ENCODE results near the gene CAV1.

CAV1 gene

DNA sequence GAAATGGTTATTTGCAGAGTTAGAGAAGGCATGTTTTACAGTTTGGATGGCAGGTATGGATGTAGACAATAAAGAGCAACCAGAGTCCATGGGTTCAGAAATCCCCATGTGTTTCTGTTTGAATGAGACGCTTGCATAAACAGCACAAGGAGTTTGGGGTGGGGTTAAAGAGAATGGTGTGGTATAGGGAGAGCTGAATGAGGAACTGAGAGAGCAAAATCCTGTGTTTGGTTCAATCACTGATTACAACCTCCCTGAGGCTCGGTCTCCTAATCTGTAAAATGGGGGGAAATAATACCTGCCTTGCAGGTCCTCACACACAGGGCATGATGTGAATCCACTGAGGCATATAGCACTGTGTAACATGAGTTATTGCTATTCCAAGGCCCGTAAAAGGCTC is 23.7 kb downstream of the CAV1 start:
- 100% methylated on average over 3 of the region's 3 CpGs for WGBS (ENCODE audit: insufficient coverage)
- Histone ChIP-seq H3K27me3 (replicated peaks in 2 of 5; ENCODE audit: control insufficient read depth in 4 of 5, insufficient read depth in 5 of 5, low read length in 4 of 5) (no peaks in the 10 kb centered on the region), H3K9me3 (ENCODE audit: control extremely low read depth in 1 of 5, control insufficient read depth in 4 of 5, insufficient read depth in 2 of 5, low read depth in 1 of 5, low read length in 4 of 5) (no peaks in the 10 kb centered on the region), H3K27ac (ENCODE audit: insufficient read depth in 1 of 2, low read depth in 1 of 2, low read length in 2 of 2, poor library complexity in 1 of 2, severe bottlenecking in 2 of 2) (no peak overlapping the region), H3K36me3 (ENCODE audit: control insufficient read depth in 4 of 4, insufficient read depth in 4 of 4, low read length in 3 of 4) (no peaks in the 10 kb centered on the region), H3K4me1 (ENCODE audit: control extremely low read depth in 1 of 4, control insufficient read depth in 4 of 4, insufficient read depth in 4 of 4, low read length in 3 of 4) (no peaks in the 10 kb centered on the region), H3K4me3 (ENCODE audit: control insufficient read depth in 1 of 7, extremely low read depth in 1 of 7, insufficient read depth in 4 of 7, low read depth in 2 of 7, low read length in 6 of 7) (no peak overlapping the region)
- no peak for DNase-seq
- POLR2A ChIA-PET = no interaction called here
- CTCF ChIA-PET = no interaction called here

DNA sequence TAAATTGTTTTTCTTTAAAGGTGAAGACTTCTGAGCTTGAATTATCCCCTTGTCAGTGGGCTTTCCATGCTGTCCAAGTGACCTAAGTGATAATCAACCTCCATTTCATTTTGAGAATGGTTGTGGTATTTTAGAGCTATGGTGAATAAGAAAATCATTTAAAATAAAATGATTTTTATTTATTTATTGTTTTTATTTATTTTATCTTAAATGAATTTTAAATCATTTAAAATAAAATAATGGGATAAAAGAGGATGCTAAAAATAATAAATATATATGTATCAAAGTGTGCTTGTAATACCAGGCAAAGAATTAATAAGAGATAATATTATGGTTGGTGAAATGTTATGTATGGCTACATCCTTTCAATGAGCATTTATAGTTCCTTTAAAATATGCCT is 24.5 kb downstream of the CAV1 start:
- H3K4me1 ChIP-seq (ENCODE audit: control extremely low read depth in 1 of 4, control insufficient read depth in 4 of 4, insufficient read depth in 4 of 4, low read length in 3 of 4) = no peaks in the 10 kb centered on the region
- H3K27me3 ChIP-seq (replicated peaks in 2 of 5; ENCODE audit: control insufficient read depth in 4 of 5, insufficient read depth in 5 of 5, low read length in 4 of 5) = no peaks in the 10 kb centered on the region
- H3K9me3 ChIP-seq (ENCODE audit: control extremely low read depth in 1 of 5, control insufficient read depth in 4 of 5, insufficient read depth in 2 of 5, low read depth in 1 of 5, low read length in 4 of 5) = no peaks in the 10 kb centered on the region
- no peak overlapping the region for H3K4me3 ChIP-seq (ENCODE audit: control insufficient read depth in 1 of 7, extremely low read depth in 1 of 7, insufficient read depth in 4 of 7, low read depth in 2 of 7, low read length in 6 of 7)
- no peaks in the 10 kb centered on the region for H3K36me3 ChIP-seq (ENCODE audit: control insufficient read depth in 4 of 4, insufficient read depth in 4 of 4, low read length in 3 of 4)
- DNase-seq = no peak
- ChIA-PET CTCF (no interaction called here), POLR2A (no interaction called here)
- no peak overlapping the region for H3K27ac ChIP-seq (ENCODE audit: insufficient read depth in 1 of 2, low read depth in 1 of 2, low read length in 2 of 2, poor library complexity in 1 of 2, severe bottlenecking in 2 of 2)

DNA sequence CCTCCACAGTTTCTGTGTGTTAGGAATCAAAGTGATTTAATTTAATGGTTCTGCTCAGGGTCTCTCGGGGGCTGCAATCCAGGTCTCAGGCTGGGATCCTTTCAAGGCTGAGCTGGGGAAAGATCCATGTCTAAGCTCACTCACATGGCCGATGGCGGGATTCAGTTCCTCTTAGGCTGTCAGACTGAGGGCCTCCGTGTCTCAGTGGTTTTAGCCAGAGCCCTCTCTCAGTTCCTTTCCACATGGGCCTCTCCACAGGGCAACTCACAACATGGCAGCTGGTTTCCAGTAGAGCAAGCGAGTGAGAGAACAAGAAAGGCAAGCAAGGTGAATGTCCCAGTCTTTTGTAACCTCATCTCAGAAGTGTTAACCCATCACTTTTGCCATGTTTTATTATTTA is 26.9 kb downstream of the CAV1 start:
- no peak for DNase-seq
- Histone ChIP-seq H3K4me3 (ENCODE audit: control insufficient read depth in 1 of 7, extremely low read depth in 1 of 7, insufficient read depth in 4 of 7, low read depth in 2 of 7, low read length in 6 of 7) (no peak overlapping the region), H3K27ac (ENCODE audit: insufficient read depth in 1 of 2, low read depth in 1 of 2, low read length in 2 of 2, poor library complexity in 1 of 2, severe bottlenecking in 2 of 2) (no peak overlapping the region), H3K4me1 (ENCODE audit: control extremely low read depth in 1 of 4, control insufficient read depth in 4 of 4, insufficient read depth in 4 of 4, low read length in 3 of 4) (no peaks in the 10 kb centered on the region), H3K9me3 (ENCODE audit: control extremely low read depth in 1 of 5, control insufficient read depth in 4 of 5, insufficient read depth in 2 of 5, low read depth in 1 of 5, low read length in 4 of 5) (no peaks in the 10 kb centered on the region), H3K36me3 (ENCODE audit: control insufficient read depth in 4 of 4, insufficient read depth in 4 of 4, low read length in 3 of 4) (no peaks in the 10 kb centered on the region), H3K27me3 (replicated peaks in 2 of 5; ENCODE audit: control insufficient read depth in 4 of 5, insufficient read depth in 5 of 5, low read length in 4 of 5) (no peaks in the 10 kb centered on the region)
- 94% methylated on average over 3 of the region's 5 CpGs for WGBS (ENCODE audit: insufficient coverage)
- CTCF ChIA-PET = interaction anchor here (1.7 kb wide), 1 partner anchor 25 kb away, joined by 4 read pairs; no protein-coding TSS in a partner anchor
- POLR2A ChIA-PET = no interaction called here

DNA sequence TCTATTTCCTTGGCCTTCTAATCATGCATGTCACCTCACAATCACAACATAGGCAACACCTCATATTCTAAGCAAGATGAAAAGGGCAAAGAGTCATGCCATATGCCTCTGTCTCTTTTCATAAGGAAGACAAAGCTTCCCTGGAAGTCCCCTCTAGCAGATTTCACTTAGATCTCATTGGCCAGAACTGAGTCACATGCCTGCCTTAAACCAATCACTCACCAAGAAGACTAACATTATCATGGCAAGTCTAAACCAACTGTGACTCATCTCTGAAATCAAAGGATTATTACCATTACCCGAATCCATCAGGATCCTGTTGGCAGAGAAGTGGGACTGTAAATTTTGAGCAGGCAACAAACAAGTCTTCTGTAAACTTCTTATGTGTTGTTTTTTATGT is 27.8 kb downstream of the CAV1 start:
- H3K4me1 ChIP-seq (ENCODE audit: control extremely low read depth in 1 of 4, control insufficient read depth in 4 of 4, insufficient read depth in 4 of 4, low read length in 3 of 4) = no peaks in the 10 kb centered on the region
- ChIA-PET POLR2A (no interaction called here), CTCF (no interaction called here)
- H3K4me3 ChIP-seq (ENCODE audit: control insufficient read depth in 1 of 7, extremely low read depth in 1 of 7, insufficient read depth in 4 of 7, low read depth in 2 of 7, low read length in 6 of 7) = no peak overlapping the region
- H3K9me3 ChIP-seq (ENCODE audit: control extremely low read depth in 1 of 5, control insufficient read depth in 4 of 5, insufficient read depth in 2 of 5, low read depth in 1 of 5, low read length in 4 of 5) = no peaks in the 10 kb centered on the region
- H3K36me3 ChIP-seq (ENCODE audit: control insufficient read depth in 4 of 4, insufficient read depth in 4 of 4, low read length in 3 of 4) = no peaks in the 10 kb centered on the region
- peaks cover 0 to 1% (median 0%) of the 10 kb centered on the region in 5 experiments for H3K27me3 ChIP-seq (replicated peaks in 2 of 5; ENCODE audit: control insufficient read depth in 4 of 5, insufficient read depth in 5 of 5, low read length in 4 of 5)
- H3K27ac ChIP-seq (ENCODE audit: insufficient read depth in 1 of 2, low read depth in 1 of 2, low read length in 2 of 2, poor library complexity in 1 of 2, severe bottlenecking in 2 of 2) = no peak overlapping the region
- no CpG with 5 or more reads among the region's 1 CpG for WGBS (ENCODE audit: insufficient coverage)
- no peak for DNase-seq

- POLR2A ChIA-PET = interaction anchor here (0.6 kb wide), 1 partner anchor 309 kb away, joined by 3 read pairs; no protein-coding TSS in a partner anchor
- WGBS (ENCODE audit: insufficient coverage) = 100% methylated on average over 2 of the region's 3 CpGs
These were observed 28.5 kb downstream of the CAV1 start for GRCh38 chr7:116553168-116553964.

DNA sequence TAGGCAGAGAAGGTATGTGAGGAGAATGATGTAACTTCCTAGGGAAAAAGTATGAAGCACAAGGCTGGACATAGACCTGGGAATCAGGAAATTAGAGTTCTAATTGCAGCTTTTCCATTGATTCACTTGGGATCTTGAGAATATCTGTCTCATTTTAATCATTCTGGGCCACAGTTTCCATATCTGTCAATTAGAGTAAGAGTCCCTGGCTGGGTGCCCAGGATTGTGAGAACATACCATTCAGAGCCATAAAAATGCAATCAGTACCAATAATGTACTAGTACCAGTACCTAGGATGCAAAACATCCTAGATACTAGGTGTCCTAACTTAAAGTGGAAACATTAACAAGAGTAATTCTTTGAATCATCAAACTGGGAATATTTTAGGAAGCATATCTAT is 29.6 kb downstream of the CAV1 start:
- POLR2A ChIA-PET = interaction anchor here (0.7 kb wide), 1 partner anchor 903 kb away, joined by 4 read pairs; no protein-coding TSS in a partner anchor
- Histone ChIP-seq H3K36me3 (ENCODE audit: control insufficient read depth in 4 of 4, insufficient read depth in 4 of 4, low read length in 3 of 4) (no peaks in the 10 kb centered on the region), H3K9me3 (ENCODE audit: control extremely low read depth in 1 of 5, control insufficient read depth in 4 of 5, insufficient read depth in 2 of 5, low read depth in 1 of 5, low read length in 4 of 5) (no peaks in the 10 kb centered on the region), H3K4me3 (ENCODE audit: control insufficient read depth in 1 of 7, extremely low read depth in 1 of 7, insufficient read depth in 4 of 7, low read depth in 2 of 7, low read length in 6 of 7) (no peak overlapping the region), H3K4me1 (ENCODE audit: control extremely low read depth in 1 of 4, control insufficient read depth in 4 of 4, insufficient read depth in 4 of 4, low read length in 3 of 4) (no peaks in the 10 kb centered on the region), H3K27me3 (replicated peaks in 2 of 5; ENCODE audit: control insufficient read depth in 4 of 5, insufficient read depth in 5 of 5, low read length in 4 of 5) (peaks cover 0 to 2% (median 0%) of the 10 kb centered on the region in 5 experiments), H3K27ac (ENCODE audit: insufficient read depth in 1 of 2, low read depth in 1 of 2, low read length in 2 of 2, poor library complexity in 1 of 2, severe bottlenecking in 2 of 2) (no peak overlapping the region)
- DNase-seq = no peak
- CTCF ChIA-PET = no interaction called here

More at GRCh38 chr7:116553168-116553964, 28.5 kb downstream of the CAV1 start:
- Histone ChIP-seq H3K9me3 (ENCODE audit: control extremely low read depth in 1 of 5, control insufficient read depth in 4 of 5, insufficient read depth in 2 of 5, low read depth in 1 of 5, low read length in 4 of 5) (no peaks in the 10 kb centered on the region), H3K36me3 (ENCODE audit: control insufficient read depth in 4 of 4, insufficient read depth in 4 of 4, low read length in 3 of 4) (no peaks in the 10 kb centered on the region), H3K27me3 (replicated peaks in 2 of 5; ENCODE audit: control insufficient read depth in 4 of 5, insufficient read depth in 5 of 5, low read length in 4 of 5) (peaks cover 0 to 2% (median 0%) of the 10 kb centered on the region in 5 experiments), H3K4me3 (ENCODE audit: control insufficient read depth in 1 of 7, extremely low read depth in 1 of 7, insufficient read depth in 4 of 7, low read depth in 2 of 7, low read length in 6 of 7) (no peak overlapping the region), H3K4me1 (ENCODE audit: control extremely low read depth in 1 of 4, control insufficient read depth in 4 of 4, insufficient read depth in 4 of 4, low read length in 3 of 4) (no peaks in the 10 kb centered on the region), H3K27ac (ENCODE audit: insufficient read depth in 1 of 2, low read depth in 1 of 2, low read length in 2 of 2, poor library complexity in 1 of 2, severe bottlenecking in 2 of 2) (no peak overlapping the region)
- CTCF ChIA-PET = no interaction called here
- DNase-seq = no peak

GRCh38 chr7:116554911-116555310 is 30.1 kb downstream of the CAV1 start:
- POLR2A ChIA-PET = interaction anchor here (0.7 kb wide), 1 partner anchor 902 kb away, joined by 4 read pairs; no protein-coding TSS in a partner anchor
- Histone ChIP-seq H3K27me3 (replicated peaks in 2 of 5; ENCODE audit: control insufficient read depth in 4 of 5, insufficient read depth in 5 of 5, low read length in 4 of 5) (peaks cover 0 to 2% (median 0%) of the 10 kb centered on the region in 5 experiments), H3K4me1 (ENCODE audit: control extremely low read depth in 1 of 4, control insufficient read depth in 4 of 4, insufficient read depth in 4 of 4, low read length in 3 of 4) (no peaks in the 10 kb centered on the region), H3K9me3 (ENCODE audit: control extremely low read depth in 1 of 5, control insufficient read depth in 4 of 5, insufficient read depth in 2 of 5, low read depth in 1 of 5, low read length in 4 of 5) (no peaks in the 10 kb centered on the region), H3K27ac (ENCODE audit: insufficient read depth in 1 of 2, low read depth in 1 of 2, low read length in 2 of 2, poor library complexity in 1 of 2, severe bottlenecking in 2 of 2) (no peak overlapping the region), H3K36me3 (ENCODE audit: control insufficient read depth in 4 of 4, insufficient read depth in 4 of 4, low read length in 3 of 4) (no peaks in the 10 kb centered on the region), H3K4me3 (ENCODE audit: control insufficient read depth in 1 of 7, extremely low read depth in 1 of 7, insufficient read depth in 4 of 7, low read depth in 2 of 7, low read length in 6 of 7) (no peak overlapping the region)
- WGBS (ENCODE audit: insufficient coverage) = 56% methylated on average over 4 of the region's 4 CpGs
- CTCF ChIA-PET = no interaction called here
- peak in 2 of 3 donors; percentile 24 to 26 for DNase-seq
